ENCODE data around the gene OLFML2B.

OLFML2B gene

GRCh38 chr1:161973924-161974845, 49.5 kb downstream of the OLFML2B start:
- no peak for DNase-seq

GRCh38 chr1:161972828-161973227, 50.8 kb downstream of the OLFML2B start:
- no peak for DNase-seq

GRCh38 chr1:161970633-161971032, 53.0 kb downstream of the OLFML2B start:
- no peak for DNase-seq

GRCh38 chr1:161970036-161970435, 53.6 kb downstream of the OLFML2B start:
- no peak for DNase-seq

- DNase-seq: no peak
Observed at GRCh38 chr1:161966067-161966466, 57.6 kb downstream of the OLFML2B start.

- no peak for DNase-seq
Observed at GRCh38 chr1:161962091-161962887, 61.4 kb downstream of the OLFML2B start.

GRCh38 chr1:161958425-161958824, 65.2 kb downstream of the OLFML2B start:
- no peak for DNase-seq

- DNase-seq: no peak
Observed at GRCh38 chr1:161956930-161957329, 66.7 kb downstream of the OLFML2B start.

- no peak for DNase-seq
Observed at GRCh38 chr1:161956097-161956496, 67.6 kb downstream of the OLFML2B start.

- DNase-seq: no peak
Observed at GRCh38 chr1:161955606-161956005, 68.1 kb downstream of the OLFML2B start.

- no peak for DNase-seq
Observed at GRCh38 chr1:161954466-161954865, 69.2 kb downstream of the OLFML2B start.

GRCh38 chr1:161954050-161954449, 69.6 kb downstream of the OLFML2B start:
- no peak for DNase-seq

GRCh38 chr1:161953256-161953920, 70.3 kb downstream of the OLFML2B start:
- DNase-seq: no peak

- DNase-seq: no peak
Observed at GRCh38 chr1:161952607-161953172, 71.0 kb downstream of the OLFML2B start.

GRCh38 chr1:161951646-161952045, 72.0 kb downstream of the OLFML2B start:
- no peak for DNase-seq

- DNase-seq: no peak
Observed at GRCh38 chr1:161950377-161950776, 73.3 kb downstream of the OLFML2B start.

- no peak for DNase-seq
Observed at GRCh38 chr1:161949548-161949947, 74.1 kb downstream of the OLFML2B start.

- DNase-seq: no peak
Observed at GRCh38 chr1:161948435-161948834, 75.2 kb downstream of the OLFML2B start.

- no peak for DNase-seq
Observed at GRCh38 chr1:161946071-161946987, 77.3 kb downstream of the OLFML2B start.

GRCh38 chr1:161945306-161946060, 78.2 kb downstream of the OLFML2B start:
- no peak for DNase-seq

GRCh38 chr1:161944381-161944780, 79.3 kb downstream of the OLFML2B start:
- DNase-seq: no peak

All from NCI-H1048 (cell line).